Measurements from ENCODE around the gene KCNK4.

GRCh38 chr11:64243236-64243854 is 47.8 kb upstream of the KCNK4 start:
- TF ChIP-seq CTCF (IDR thresholded peaks at IDR 0.05; ENCODE audit: low read depth, low read length, poor library complexity, severe bottlenecking) (no peak), EZH2phosphoT487 (IDR thresholded peaks at IDR 0.05; ENCODE audit: borderline replicate concordance, low read length) (no peak)
